ENCODE measurements around the gene MVB12B. TPM values are rescaled to one million over a fixed set of nuclear protein-coding genes. Genes with fewer than 3 reads are reported as not detected.
A peak's percentile ranks its signal among the peaks of the same experiment; 100 is the strongest.

The MVB12B gene
- total RNA-seq, 1 donor: 5.4 TPM

DNA sequence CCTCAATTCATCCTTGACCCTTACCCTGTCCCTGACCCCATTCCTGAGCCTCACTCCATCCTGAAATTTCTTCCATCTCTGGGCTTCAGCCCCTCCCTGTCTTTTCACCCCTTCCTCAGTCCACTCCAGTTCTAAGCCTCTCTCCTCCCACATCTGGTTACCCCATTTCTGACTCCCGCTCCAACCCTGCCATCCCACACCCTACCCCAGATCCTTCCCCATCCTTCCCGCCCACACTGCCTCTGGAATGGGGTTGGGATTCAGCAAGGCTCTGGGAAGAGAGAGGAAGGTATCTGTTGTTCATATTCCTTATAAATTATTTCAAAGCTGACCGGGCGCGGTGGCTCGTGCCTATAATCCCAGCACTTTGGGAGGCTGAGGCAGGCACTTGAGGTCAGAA is 29.9 kb upstream of the MVB12B start:
- no peaks in the 10 kb centered on the region for H3K36me3 ChIP-seq (ENCODE audit: insufficient read depth, low read length)
- TF ChIP-seq CTCF (IDR thresholded peaks at IDR 0.05; ENCODE audit: extremely low read depth, low read depth, low read length): no peak
- no peak for DNase-seq (ENCODE audit: insufficient read length, low spot score, missing footprints)
- H3K4me1 ChIP-seq (ENCODE audit: insufficient read depth, low read length): no peaks in the 10 kb centered on the region
- H3K27me3 ChIP-seq (ENCODE audit: insufficient read depth, low read length): peaks cover 32% of the 10 kb centered on the region
- H3K9me3 ChIP-seq (ENCODE audit: low read depth, low read length): no peaks in the 10 kb centered on the region
- no peak overlapping the region for H3K27ac ChIP-seq (ENCODE audit: low read depth, low read length)
- H3K4me2 ChIP-seq (ENCODE audit: insufficient read depth, low read length): no peak overlapping the region
- no peaks in the 10 kb centered on the region for H3K79me2 ChIP-seq (ENCODE audit: insufficient read depth, low read length)
- H2AFZ ChIP-seq (ENCODE audit: low read length): no peak overlapping the region
- H3K4me3 ChIP-seq (ENCODE audit: insufficient read depth, low read length): no peak overlapping the region
- H4K20me1 ChIP-seq (ENCODE audit: insufficient read depth, low read length): no peaks in the 10 kb centered on the region

- H3K79me2 ChIP-seq (ENCODE audit: insufficient read depth, low read length): no peaks in the 10 kb centered on the region
- H4K20me1 ChIP-seq (ENCODE audit: insufficient read depth, low read length): no peaks in the 10 kb centered on the region
- H3K4me3 ChIP-seq (ENCODE audit: insufficient read depth, low read length): no peak overlapping the region
- H3K36me3 ChIP-seq (ENCODE audit: insufficient read depth, low read length): no peaks in the 10 kb centered on the region
- H3K27ac ChIP-seq (ENCODE audit: low read depth, low read length): no peak overlapping the region
- H3K4me2 ChIP-seq (ENCODE audit: insufficient read depth, low read length): no peak overlapping the region
- H2AFZ ChIP-seq (ENCODE audit: low read length): no peak overlapping the region
- H3K4me1 ChIP-seq (ENCODE audit: insufficient read depth, low read length): no peaks in the 10 kb centered on the region
- no peak for TF ChIP-seq CTCF (IDR thresholded peaks at IDR 0.05; ENCODE audit: extremely low read depth, low read depth, low read length)
- no peaks in the 10 kb centered on the region for H3K9me3 ChIP-seq (ENCODE audit: low read depth, low read length)
- H3K27me3 ChIP-seq (ENCODE audit: insufficient read depth, low read length): peaks cover 26% of the 10 kb centered on the region
- no peak for DNase-seq (ENCODE audit: insufficient read length, low spot score, missing footprints)
Observed at GRCh38 chr9:126297661-126298060, 29.0 kb upstream of the MVB12B start.

DNA sequence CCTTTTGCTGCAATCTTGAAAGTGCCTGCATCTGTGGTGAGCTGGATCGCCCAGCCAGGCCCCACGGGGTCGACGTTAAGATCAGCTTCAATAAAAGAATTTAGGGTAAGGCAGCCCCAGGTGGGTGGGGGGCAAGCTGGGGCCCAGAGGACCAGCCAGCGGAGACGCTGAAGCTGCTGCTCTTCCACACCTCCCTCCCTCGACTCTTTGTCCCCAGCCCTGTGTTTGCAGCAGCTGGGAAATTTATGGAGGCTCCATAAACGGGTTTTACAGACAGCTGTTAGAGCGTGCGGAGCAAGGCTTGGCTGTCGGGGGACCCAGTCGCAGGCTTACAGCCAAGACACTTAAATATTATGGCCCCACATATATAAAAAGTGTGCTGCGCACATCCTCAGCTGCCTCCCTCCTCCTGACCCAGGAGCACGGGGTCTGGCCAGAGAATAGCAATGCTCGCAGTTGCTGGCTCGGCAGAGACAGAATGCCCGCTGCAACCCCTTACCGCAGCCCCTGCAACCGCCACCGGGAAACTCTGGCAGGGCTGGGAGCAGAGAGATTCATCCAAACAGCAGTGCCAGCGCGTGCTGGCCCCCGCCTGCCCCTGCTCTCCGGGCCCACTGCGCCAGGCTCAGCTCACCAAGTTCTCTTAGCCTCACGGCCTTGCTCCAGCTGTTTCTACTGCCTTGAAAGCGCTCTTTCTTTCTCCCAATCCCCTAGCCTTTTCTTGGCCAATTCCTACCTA is 28.4 kb upstream of the MVB12B start:
- Histone ChIP-seq H3K27ac (ENCODE audit: low read depth, low read length) (no peak overlapping the region), H3K4me3 (ENCODE audit: insufficient read depth, low read length) (no peak overlapping the region), H4K20me1 (ENCODE audit: insufficient read depth, low read length) (no peaks in the 10 kb centered on the region), H3K36me3 (ENCODE audit: insufficient read depth, low read length) (no peaks in the 10 kb centered on the region), H2AFZ (ENCODE audit: low read length) (no peak overlapping the region), H3K9me3 (ENCODE audit: low read depth, low read length) (no peaks in the 10 kb centered on the region), H3K4me2 (ENCODE audit: insufficient read depth, low read length) (no peak overlapping the region), H3K27me3 (ENCODE audit: insufficient read depth, low read length) (peaks cover 26% of the 10 kb centered on the region), H3K79me2 (ENCODE audit: insufficient read depth, low read length) (no peaks in the 10 kb centered on the region), H3K4me1 (ENCODE audit: insufficient read depth, low read length) (no peaks in the 10 kb centered on the region)
- DNase-seq (ENCODE audit: insufficient read length, low spot score, missing footprints): peak; percentile 78
- no peak for TF ChIP-seq CTCF (IDR thresholded peaks at IDR 0.05; ENCODE audit: extremely low read depth, low read depth, low read length)

- Histone ChIP-seq H3K36me3 (ENCODE audit: insufficient read depth, low read length) (no peaks in the 10 kb centered on the region), H3K4me1 (ENCODE audit: insufficient read depth, low read length) (no peaks in the 10 kb centered on the region), H3K4me3 (ENCODE audit: insufficient read depth, low read length) (no peak overlapping the region), H2AFZ (ENCODE audit: low read length) (no peak overlapping the region), H3K27me3 (ENCODE audit: insufficient read depth, low read length) (peaks cover 24% of the 10 kb centered on the region), H3K27ac (ENCODE audit: low read depth, low read length) (no peak overlapping the region), H3K9me3 (ENCODE audit: low read depth, low read length) (no peaks in the 10 kb centered on the region), H3K79me2 (ENCODE audit: insufficient read depth, low read length) (no peaks in the 10 kb centered on the region), H3K4me2 (ENCODE audit: insufficient read depth, low read length) (no peak overlapping the region), H4K20me1 (ENCODE audit: insufficient read depth, low read length) (no peaks in the 10 kb centered on the region)
- DNase-seq (ENCODE audit: insufficient read length, low spot score, missing footprints): no peak
- no peak for TF ChIP-seq CTCF (IDR thresholded peaks at IDR 0.05; ENCODE audit: extremely low read depth, low read depth, low read length)
Observed at GRCh38 chr9:126299706-126300276, 26.8 kb upstream of the MVB12B start.
